Transverse colon (tissue), 4 donors: ENCODE data around the gene MRM2.

Experiments
- POLR2A ChIP-seq: fragments of 450-650 bp; IDR thresholded peaks from one replicate; pipeline ENCODE4 v1.6.1; 2016; ENCODE audit warnings: antibody characterized with exemption, mild to moderate bottlenecking, moderate library complexity
- POLR2AphosphoS5 ChIP-seq, 3 donors: sonication (generic); formaldehyde crosslinking; IDR thresholded peaks; one replicate each; pipeline ENCODE4 v1.6.1; 2016; ENCODE audit warnings: antibody characterized with exemption in 3 of 3
- TF ChIP-seq, protein P1 (sequence below), 5 experiments: fragments of 200-600 bp in 3 of 5; fragments of 450-650 bp in 2 of 5; sonication (generic) in 3 of 5; IDR thresholded peaks; 1 replicate in 2 of 5; 2 replicates in 3 of 5; pipeline ENCODE4 v1.5.1; 2016 to 2017; ENCODE audit warnings: antibody characterized with exemption in 5 of 5, inconsistent platforms in 3 of 5, mild to moderate bottlenecking in 2 of 5, moderate library complexity in 1 of 5

DNA sequence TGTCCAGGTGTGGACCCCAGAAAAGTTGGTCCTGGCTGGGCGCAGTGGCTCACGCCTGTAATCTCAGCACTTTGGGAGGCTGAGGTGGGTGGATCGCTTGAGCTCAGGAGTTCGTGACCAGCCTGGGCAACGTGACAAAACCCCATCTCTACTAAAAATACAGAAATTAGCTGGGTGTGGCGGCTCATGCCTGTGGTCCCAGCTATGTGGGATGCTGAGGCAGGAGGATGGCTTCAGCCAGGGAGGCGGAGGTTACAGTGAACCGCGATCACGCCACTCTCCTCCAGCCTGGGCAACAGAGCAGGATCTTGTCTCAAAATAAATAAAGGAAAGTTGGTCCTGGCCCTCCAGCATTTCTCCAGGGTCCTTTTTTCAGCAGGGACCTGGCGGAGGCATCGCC is 1.5 kb upstream of the MRM2 start:
- TF ChIP-seq, protein P1, sequence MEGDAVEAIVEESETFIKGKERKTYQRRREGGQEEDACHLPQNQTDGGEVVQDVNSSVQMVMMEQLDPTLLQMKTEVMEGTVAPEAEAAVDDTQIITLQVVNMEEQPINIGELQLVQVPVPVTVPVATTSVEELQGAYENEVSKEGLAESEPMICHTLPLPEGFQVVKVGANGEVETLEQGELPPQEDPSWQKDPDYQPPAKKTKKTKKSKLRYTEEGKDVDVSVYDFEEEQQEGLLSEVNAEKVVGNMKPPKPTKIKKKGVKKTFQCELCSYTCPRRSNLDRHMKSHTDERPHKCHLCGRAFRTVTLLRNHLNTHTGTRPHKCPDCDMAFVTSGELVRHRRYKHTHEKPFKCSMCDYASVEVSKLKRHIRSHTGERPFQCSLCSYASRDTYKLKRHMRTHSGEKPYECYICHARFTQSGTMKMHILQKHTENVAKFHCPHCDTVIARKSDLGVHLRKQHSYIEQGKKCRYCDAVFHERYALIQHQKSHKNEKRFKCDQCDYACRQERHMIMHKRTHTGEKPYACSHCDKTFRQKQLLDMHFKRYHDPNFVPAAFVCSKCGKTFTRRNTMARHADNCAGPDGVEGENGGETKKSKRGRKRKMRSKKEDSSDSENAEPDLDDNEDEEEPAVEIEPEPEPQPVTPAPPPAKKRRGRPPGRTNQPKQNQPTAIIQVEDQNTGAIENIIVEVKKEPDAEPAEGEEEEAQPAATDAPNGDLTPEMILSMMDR (IDR thresholded peaks at IDR 0.05): no peak
- no peak for TF ChIP-seq POLR2AphosphoS5 (IDR thresholded peaks at IDR 0.05)
- no peak for TF ChIP-seq POLR2A
